Gastroesophageal sphincter (tissue), 4 donors: ENCODE data around the gene DIAPH2. TPM values are rescaled to one million over a fixed set of nuclear protein-coding genes. Genes with fewer than 3 reads are reported as not detected.

Source experiments
- ATAC-seq: fragments of 150-250 bp; one replicate; pipeline ENCODE4 v1.9.1; 2016; ENCODE audit warnings: mild to moderate bottlenecking, moderate library complexity
- H3K27ac ChIP-seq, 4 donors: fragments of 200-600 bp; sonication (generic) in 3 of 4; 1 replicate in 3 of 4; 2 replicates in 1 of 4; pipeline ENCODE4 v1.5.1; 2016 to 2019
- H3K27me3 ChIP-seq: fragments of 200-600 bp; sonication (generic); one replicate; pipeline ENCODE4 v1.5.1; 2019
- H3K36me3 ChIP-seq, 2 donors: fragments of 200-600 bp; sonication (generic); one replicate each; pipeline ENCODE4 v1.5.1; 2019; ENCODE audit warnings: control low read depth in 1 of 2
- H3K4me1 ChIP-seq, 3 donors: fragments of 200-600 bp; sonication (generic); 1 replicate in 2 of 3; 2 replicates in 1 of 3; pipeline ENCODE4 v1.5.1; 2016 to 2019; ENCODE audit warnings: control low read depth in 2 of 3
- H3K4me3 ChIP-seq, 2 donors: fragments of 200-600 bp; sonication (generic); one replicate each; pipeline ENCODE4 v1.5.1; 2019; ENCODE audit warnings: mild to moderate bottlenecking in 1 of 2, moderate library complexity in 1 of 2
- H3K9me3 ChIP-seq, 3 donors: fragments of 200-600 bp; sonication (generic); one replicate each; pipeline ENCODE4 v1.5.1; 2017 to 2019; ENCODE audit warnings: control low read depth in 2 of 3
- EP300 ChIP-seq: sonication (generic); formaldehyde crosslinking; IDR thresholded peaks from one replicate; pipeline ENCODE4 v1.6.1; 2017; ENCODE audit warnings: antibody characterized with exemption, mild to moderate bottlenecking
- POLR2A ChIP-seq, 2 donors: fragments of 450-650 bp; IDR thresholded peaks; one replicate each; pipeline ENCODE4 v1.6.1; 2017; ENCODE audit warnings: antibody characterized with exemption in 2 of 2, mild to moderate bottlenecking in 2 of 2, moderate library complexity in 1 of 2
- POLR2AphosphoS5 ChIP-seq: sonication (generic); formaldehyde crosslinking; IDR thresholded peaks from one replicate; pipeline ENCODE4 v1.6.1; 2017; ENCODE audit warnings: antibody characterized with exemption
- WGBS, 2 donors: methylation state at CpG; one replicate each; pipeline ENCODE4 v1.1.5; 2018; ENCODE audit warnings: low coverage in 1 of 2; 5-methylcytosine and 5-hydroxymethylcytosine counted together
- total RNA-seq, 4 donors: library from RNA; depleted of rRNA; stranded (reverse); fragments of >200 nt; gene quantifications; one replicate each; pipeline ENCODE4 v1.1.0, GENCODE V29; 2016
- TF ChIP-seq, protein P1 (sequence below), 4 experiments: fragments of 200-600 bp in 2 of 4; fragments of 450-650 bp in 2 of 4; sonication (generic) in 1 of 4; IDR thresholded peaks; one replicate each; pipeline ENCODE4 v1.5.1; 2017 to 2019; ENCODE audit warnings: antibody characterized with exemption in 4 of 4, mild to moderate bottlenecking in 2 of 4, moderate library complexity in 2 of 4

Gene DIAPH2
- total RNA-seq, 4 donors from 2014 or later = 46.1 to 93.9 (median 76.5) TPM

DNA sequence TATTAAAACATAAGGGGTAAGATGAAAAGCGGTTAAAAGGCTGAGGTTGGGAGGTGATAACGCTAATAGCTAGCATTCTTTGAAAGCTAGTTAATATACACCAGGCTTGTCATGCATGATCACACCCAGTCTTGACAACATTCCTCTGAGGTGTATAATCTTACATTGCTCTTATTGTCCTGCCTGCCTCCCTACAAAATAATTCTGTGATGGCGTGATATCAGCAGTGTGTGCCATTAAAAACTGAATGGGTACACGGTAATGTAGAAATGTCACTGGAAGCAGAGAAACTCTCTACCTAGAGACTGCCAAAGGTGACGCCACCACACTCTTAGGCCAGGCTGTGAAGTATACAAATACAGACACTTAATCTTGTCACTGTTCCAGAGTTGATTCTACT, 68.1 kb downstream of the DIAPH2 start:
- Histone ChIP-seq H3K4me1 (no peaks in the 10 kb centered on the region), H3K36me3 (peaks cover 0 to 4% of the 10 kb centered on the region in 2 donors), H3K9me3 (no peaks in the 10 kb centered on the region), H3K27ac (no peak overlapping the region), H3K27me3 (no peaks in the 10 kb centered on the region), H3K4me3 (no peak overlapping the region)
- WGBS, 2 donors = 87 to 95% methylated on average over 2 to 5 of the region's 5 CpGs
- TF ChIP-seq POLR2A (IDR thresholded peaks at IDR 0.05) (no peak), POLR2AphosphoS5 (no peak), EP300 (no peak)
- TF ChIP-seq, protein P1, sequence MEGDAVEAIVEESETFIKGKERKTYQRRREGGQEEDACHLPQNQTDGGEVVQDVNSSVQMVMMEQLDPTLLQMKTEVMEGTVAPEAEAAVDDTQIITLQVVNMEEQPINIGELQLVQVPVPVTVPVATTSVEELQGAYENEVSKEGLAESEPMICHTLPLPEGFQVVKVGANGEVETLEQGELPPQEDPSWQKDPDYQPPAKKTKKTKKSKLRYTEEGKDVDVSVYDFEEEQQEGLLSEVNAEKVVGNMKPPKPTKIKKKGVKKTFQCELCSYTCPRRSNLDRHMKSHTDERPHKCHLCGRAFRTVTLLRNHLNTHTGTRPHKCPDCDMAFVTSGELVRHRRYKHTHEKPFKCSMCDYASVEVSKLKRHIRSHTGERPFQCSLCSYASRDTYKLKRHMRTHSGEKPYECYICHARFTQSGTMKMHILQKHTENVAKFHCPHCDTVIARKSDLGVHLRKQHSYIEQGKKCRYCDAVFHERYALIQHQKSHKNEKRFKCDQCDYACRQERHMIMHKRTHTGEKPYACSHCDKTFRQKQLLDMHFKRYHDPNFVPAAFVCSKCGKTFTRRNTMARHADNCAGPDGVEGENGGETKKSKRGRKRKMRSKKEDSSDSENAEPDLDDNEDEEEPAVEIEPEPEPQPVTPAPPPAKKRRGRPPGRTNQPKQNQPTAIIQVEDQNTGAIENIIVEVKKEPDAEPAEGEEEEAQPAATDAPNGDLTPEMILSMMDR (IDR thresholded peaks at IDR 0.05) = no peak
- ATAC-seq = no peak

DNA sequence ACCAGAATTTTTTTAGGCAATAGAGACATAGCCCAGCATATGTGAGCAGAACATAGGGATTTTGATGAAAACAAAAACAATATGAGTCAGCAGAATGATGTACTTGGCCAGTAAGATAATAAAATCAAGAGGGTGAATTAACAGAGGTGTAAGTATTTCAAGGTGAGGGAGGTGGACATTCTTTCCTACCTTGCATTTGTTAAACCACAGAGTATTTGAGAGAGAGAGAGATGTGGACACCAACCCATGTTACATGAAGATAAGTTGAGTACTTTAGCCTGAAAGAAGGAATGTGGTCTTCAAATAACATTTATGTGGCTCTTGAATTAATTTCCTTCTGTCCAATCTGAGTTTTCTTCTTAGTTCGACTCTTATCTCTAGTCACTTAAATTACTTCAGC, 68.6 kb downstream of the DIAPH2 start:
- no peak for ATAC-seq
- Histone ChIP-seq H3K4me3 (no peak overlapping the region), H3K27ac (no peak overlapping the region), H3K9me3 (no peaks in the 10 kb centered on the region), H3K36me3 (peaks cover 0 to 4% of the 10 kb centered on the region in 2 donors), H3K4me1 (no peaks in the 10 kb centered on the region), H3K27me3 (no peaks in the 10 kb centered on the region)
- 77 to 90% methylated on average over 1 of the region's 1 CpG for WGBS, 2 donors
- TF ChIP-seq, protein P1 (IDR thresholded peaks at IDR 0.05) = no peak
- TF ChIP-seq POLR2A (IDR thresholded peaks at IDR 0.05) (no peak), EP300 (no peak), POLR2AphosphoS5 (no peak)

GRCh38 chrX:96756491-96756890, 71.8 kb downstream of the DIAPH2 start:
- no peaks in the 10 kb centered on the region for H3K27me3 ChIP-seq
- H3K4me1 ChIP-seq = no peaks in the 10 kb centered on the region
- no peak for ATAC-seq
- H3K4me3 ChIP-seq = no peak overlapping the region
- H3K27ac ChIP-seq = no peak overlapping the region
- WGBS, 2 donors = 58 to 75% methylated on average over 3 of the region's 3 CpGs
- peaks cover 0 to 4% of the 10 kb centered on the region in 2 donors for H3K36me3 ChIP-seq
- H3K9me3 ChIP-seq = no peaks in the 10 kb centered on the region
- TF ChIP-seq EP300 = no peak
- TF ChIP-seq POLR2AphosphoS5 = no peak
- TF ChIP-seq, protein P1 (IDR thresholded peaks at IDR 0.05) = no peak
- no peak for TF ChIP-seq POLR2A (IDR thresholded peaks at IDR 0.05)

- no peak overlapping the region for H3K27ac ChIP-seq
- no peaks in the 10 kb centered on the region for H3K27me3 ChIP-seq
- TF ChIP-seq POLR2A (IDR thresholded peaks at IDR 0.05) (no peak), POLR2AphosphoS5 (no peak), EP300 (no peak)
- TF ChIP-seq, protein P1 (IDR thresholded peaks at IDR 0.05) = no peak
- no peaks in the 10 kb centered on the region for H3K36me3 ChIP-seq
- 47 to 68% methylated on average over 4 of the region's 4 CpGs for WGBS, 2 donors
- no peaks in the 10 kb centered on the region for H3K9me3 ChIP-seq
- no peak for ATAC-seq
- no peak overlapping the region for H3K4me3 ChIP-seq
- no peaks in the 10 kb centered on the region for H3K4me1 ChIP-seq
These were observed 76.9 kb downstream of the DIAPH2 start for GRCh38 chrX:96761566-96761965.

DNA sequence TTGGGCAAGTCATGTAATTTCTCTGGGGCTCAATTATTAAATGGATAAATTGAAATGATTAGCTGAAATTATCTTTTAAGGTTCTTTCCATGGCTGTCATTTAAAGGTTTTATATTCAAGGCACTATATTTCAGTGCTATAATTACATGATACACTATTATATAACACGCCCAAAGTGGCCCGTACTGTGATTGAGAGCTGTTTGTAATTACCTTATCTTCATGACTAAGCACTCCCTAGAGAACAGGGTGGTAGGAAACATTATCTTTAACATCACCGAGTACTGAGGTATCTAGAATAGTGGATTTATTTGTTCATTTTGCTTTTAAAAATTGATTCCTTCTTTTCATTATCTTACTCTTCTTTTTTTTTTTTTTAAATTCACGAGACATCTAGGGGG, 79.0 kb downstream of the DIAPH2 start:
- 67 to 76% methylated on average over 3 to 4 of the region's 4 CpGs for WGBS, 2 donors
- no peak for TF ChIP-seq POLR2AphosphoS5
- TF ChIP-seq, protein P1 (IDR thresholded peaks at IDR 0.05) = no peak
- TF ChIP-seq EP300 = no peak
- no peak for TF ChIP-seq POLR2A (IDR thresholded peaks at IDR 0.05)
- H3K4me1 ChIP-seq = no peaks in the 10 kb centered on the region
- H3K27me3 ChIP-seq = no peaks in the 10 kb centered on the region
- no peaks in the 10 kb centered on the region for H3K9me3 ChIP-seq
- ATAC-seq = no peak
- no peak overlapping the region for H3K27ac ChIP-seq
- no peak overlapping the region for H3K4me3 ChIP-seq
- H3K36me3 ChIP-seq = no peaks in the 10 kb centered on the region
